Measurements from ENCODE around the gene FLCN.
"Not testable (repeated sequence)": the region's sequence is repeated elsewhere in the genome, so short reads cannot be mapped to it uniquely, and the experiment has no call there.

The FLCN gene

GRCh38 chr17:17200831-17201230 is 36.1 kb downstream of the FLCN start:
- Histone ChIP-seq H3K9ac (ENCODE audit: low read length) (no peak overlapping the region), H4K20me1 (ENCODE audit: insufficient read depth, low read length) (no peaks in the 10 kb centered on the region), H3F3A (ENCODE audit: insufficient read depth, low read length) (peaks cover 4% of the 10 kb centered on the region; the same call in 1 of the 2 replicates), H3K4me3 (ENCODE audit: low read length) (no peak overlapping the region), H3K4me1 (ENCODE audit: low read length) (peaks cover 8% of the 10 kb centered on the region; the same call in 1 of the 2 replicates), H3K4me2 (ENCODE audit: low read depth, low read length) (no peak overlapping the region), H2AFZ (ENCODE audit: low read length) (no peak overlapping the region), H3K27ac (ENCODE audit: low read length) (no peak overlapping the region), H3K9me2 (replicated peaks; ENCODE audit: insufficient read depth, low read length) (no peaks in the 10 kb centered on the region), H3K27me3 (replicated peaks; ENCODE audit: insufficient read depth, low read length) (no peaks in the 10 kb centered on the region), H3K79me2 (ENCODE audit: low read length) (peaks cover 35% of the 10 kb centered on the region), H3K36me3 (replicated peaks; ENCODE audit: insufficient read depth, low read length) (no peaks in the 10 kb centered on the region), H3K9me3 (replicated peaks; ENCODE audit: insufficient read depth, low read length) (no peaks in the 10 kb centered on the region)
- no peak for TF ChIP-seq EZH2phosphoT487 (IDR thresholded peaks at IDR 0.05; ENCODE audit: low read length)
- no peak for TF ChIP-seq CTCF (IDR thresholded peaks at IDR 0.05; ENCODE audit: low read length)
- no peak for TF ChIP-seq EZH2 (optimal IDR thresholded peaks at IDR 0.05; ENCODE audit: low read depth, low read length)
- DNase-seq = no peak

- DNase-seq = no peak
- TF ChIP-seq CTCF (IDR thresholded peaks at IDR 0.05; ENCODE audit: low read length) (no peak), EZH2phosphoT487 (IDR thresholded peaks at IDR 0.05; ENCODE audit: low read length) (no peak), EZH2 (optimal IDR thresholded peaks at IDR 0.05; ENCODE audit: low read depth, low read length) (no peak)
- Histone ChIP-seq H3K9me3 (replicated peaks; ENCODE audit: insufficient read depth, low read length) (no peaks in the 10 kb centered on the region), H3K9ac (ENCODE audit: low read length) (no peak overlapping the region), H3K4me2 (ENCODE audit: low read depth, low read length) (no peak overlapping the region), H3K9me2 (replicated peaks; ENCODE audit: insufficient read depth, low read length) (no peaks in the 10 kb centered on the region), H3K36me3 (replicated peaks; ENCODE audit: insufficient read depth, low read length) (no peaks in the 10 kb centered on the region), H3K79me2 (ENCODE audit: low read length) (peaks cover 35% of the 10 kb centered on the region), H3K4me1 (ENCODE audit: low read length) (peaks cover 8% of the 10 kb centered on the region; the same call in 1 of the 2 replicates), H3F3A (ENCODE audit: insufficient read depth, low read length) (no peaks in the 10 kb centered on the region), H3K4me3 (ENCODE audit: low read length) (no peak overlapping the region), H3K27me3 (replicated peaks; ENCODE audit: insufficient read depth, low read length) (no peaks in the 10 kb centered on the region), H2AFZ (ENCODE audit: low read length) (no peak overlapping the region), H3K27ac (ENCODE audit: low read length) (no peak overlapping the region), H4K20me1 (ENCODE audit: insufficient read depth, low read length) (no peaks in the 10 kb centered on the region)
Observed at GRCh38 chr17:17200311-17200710, 36.7 kb downstream of the FLCN start.

- no peaks in the 10 kb centered on the region for H4K20me1 ChIP-seq (ENCODE audit: insufficient read depth, low read length)
- H3K4me2 ChIP-seq (ENCODE audit: low read depth, low read length) = no peak overlapping the region
- H3K27me3 ChIP-seq (replicated peaks; ENCODE audit: insufficient read depth, low read length) = no peaks in the 10 kb centered on the region
- TF ChIP-seq EZH2 (optimal IDR thresholded peaks at IDR 0.05; ENCODE audit: low read depth, low read length) = no peak
- H3K9ac ChIP-seq (ENCODE audit: low read length) = no peak overlapping the region
- no peaks in the 10 kb centered on the region for H3F3A ChIP-seq (ENCODE audit: insufficient read depth, low read length)
- H3K36me3 ChIP-seq (replicated peaks; ENCODE audit: insufficient read depth, low read length) = no peaks in the 10 kb centered on the region
- H3K79me2 ChIP-seq (ENCODE audit: low read length) = peaks cover 16% of the 10 kb centered on the region
- no peaks in the 10 kb centered on the region for H3K9me2 ChIP-seq (replicated peaks; ENCODE audit: insufficient read depth, low read length)
- DNase-seq = no peak
- H3K27ac ChIP-seq (ENCODE audit: low read length) = no peak overlapping the region
- no peak overlapping the region for H2AFZ ChIP-seq (ENCODE audit: low read length)
- H3K4me3 ChIP-seq (ENCODE audit: low read length) = no peak overlapping the region
- H3K9me3 ChIP-seq (replicated peaks; ENCODE audit: insufficient read depth, low read length) = no peaks in the 10 kb centered on the region
- no peaks in the 10 kb centered on the region for H3K4me1 ChIP-seq (ENCODE audit: low read length)
Observed at GRCh38 chr17:17198281-17198680, 38.7 kb downstream of the FLCN start.

- H3K79me2 ChIP-seq (ENCODE audit: low read length) = 0 out of 2 replicates have a peak, but pooled peaks cover 3% of the 10 kb centered on the region
- H3K4me3 ChIP-seq (ENCODE audit: low read length) = no peak overlapping the region
- H3K9ac ChIP-seq (ENCODE audit: low read length) = no peak overlapping the region
- no peak for DNase-seq
- TF ChIP-seq CTCF (IDR thresholded peaks at IDR 0.05; ENCODE audit: low read length) (no peak), EZH2 (optimal IDR thresholded peaks at IDR 0.05; ENCODE audit: low read depth, low read length) (no peak), EZH2phosphoT487 (IDR thresholded peaks at IDR 0.05; ENCODE audit: low read length) (no peak)
- H4K20me1 ChIP-seq (ENCODE audit: insufficient read depth, low read length) = no peaks in the 10 kb centered on the region
- no peaks in the 10 kb centered on the region for H3K9me2 ChIP-seq (replicated peaks; ENCODE audit: insufficient read depth, low read length)
- H3F3A ChIP-seq (ENCODE audit: insufficient read depth, low read length) = no peaks in the 10 kb centered on the region
- H3K27me3 ChIP-seq (replicated peaks; ENCODE audit: insufficient read depth, low read length) = no peaks in the 10 kb centered on the region
- 0 out of 2 replicates have a peak, but pooled peaks cover 3% of the 10 kb centered on the region for H3K4me1 ChIP-seq (ENCODE audit: low read length)
- H3K27ac ChIP-seq (ENCODE audit: low read length) = no peak overlapping the region
- no peaks in the 10 kb centered on the region for H3K36me3 ChIP-seq (replicated peaks; ENCODE audit: insufficient read depth, low read length)
- H3K4me2 ChIP-seq (ENCODE audit: low read depth, low read length) = no peak overlapping the region
- H3K9me3 ChIP-seq (replicated peaks; ENCODE audit: insufficient read depth, low read length) = no peaks in the 10 kb centered on the region
- H2AFZ ChIP-seq (ENCODE audit: low read length) = no peak overlapping the region
Observed at GRCh38 chr17:17196776-17197175, 40.2 kb downstream of the FLCN start.

GRCh38 chr17:17195466-17195865 is 41.5 kb downstream of the FLCN start:
- H4K20me1 ChIP-seq (ENCODE audit: insufficient read depth, low read length); H3K27me3 ChIP-seq (replicated peaks; ENCODE audit: insufficient read depth, low read length); H3F3A ChIP-seq (ENCODE audit: insufficient read depth, low read length); H3K4me2 ChIP-seq (ENCODE audit: low read depth, low read length); H3K27ac ChIP-seq (ENCODE audit: low read length); H3K79me2 ChIP-seq (ENCODE audit: low read length); DNase-seq; H3K9me3 ChIP-seq (replicated peaks; ENCODE audit: insufficient read depth, low read length); H2AFZ ChIP-seq (ENCODE audit: low read length); H3K9ac ChIP-seq (ENCODE audit: low read length); H3K4me3 ChIP-seq (ENCODE audit: low read length); H3K36me3 ChIP-seq (replicated peaks; ENCODE audit: insufficient read depth, low read length); H3K4me1 ChIP-seq (ENCODE audit: low read length); H3K9me2 ChIP-seq (replicated peaks; ENCODE audit: insufficient read depth, low read length): not testable (repeated sequence)

Data from MM.1S (cell line).